ENCODE results near the gene CENPF.

GRCh38 chr1:214571281-214571680 lies 31.7 kb upstream of the CENPF start:
- TF ChIP-seq, protein P1, sequence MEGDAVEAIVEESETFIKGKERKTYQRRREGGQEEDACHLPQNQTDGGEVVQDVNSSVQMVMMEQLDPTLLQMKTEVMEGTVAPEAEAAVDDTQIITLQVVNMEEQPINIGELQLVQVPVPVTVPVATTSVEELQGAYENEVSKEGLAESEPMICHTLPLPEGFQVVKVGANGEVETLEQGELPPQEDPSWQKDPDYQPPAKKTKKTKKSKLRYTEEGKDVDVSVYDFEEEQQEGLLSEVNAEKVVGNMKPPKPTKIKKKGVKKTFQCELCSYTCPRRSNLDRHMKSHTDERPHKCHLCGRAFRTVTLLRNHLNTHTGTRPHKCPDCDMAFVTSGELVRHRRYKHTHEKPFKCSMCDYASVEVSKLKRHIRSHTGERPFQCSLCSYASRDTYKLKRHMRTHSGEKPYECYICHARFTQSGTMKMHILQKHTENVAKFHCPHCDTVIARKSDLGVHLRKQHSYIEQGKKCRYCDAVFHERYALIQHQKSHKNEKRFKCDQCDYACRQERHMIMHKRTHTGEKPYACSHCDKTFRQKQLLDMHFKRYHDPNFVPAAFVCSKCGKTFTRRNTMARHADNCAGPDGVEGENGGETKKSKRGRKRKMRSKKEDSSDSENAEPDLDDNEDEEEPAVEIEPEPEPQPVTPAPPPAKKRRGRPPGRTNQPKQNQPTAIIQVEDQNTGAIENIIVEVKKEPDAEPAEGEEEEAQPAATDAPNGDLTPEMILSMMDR (IDR thresholded peaks at IDR 0.05): no peak
- TF ChIP-seq POLR2A (IDR thresholded peaks at IDR 0.05): no peak

Measured in prostate gland (tissue), 2 donors.